ENCODE data around the gene CGB2.
"Not testable (repeated sequence)": the region's sequence is repeated elsewhere in the genome, so short reads cannot be mapped to it uniquely, and the experiment has no call there.

CGB2 gene

GRCh38 chr19:49038111-49038510 lies 6.4 kb downstream of the CGB2 start:
- not testable (repeated sequence) for DNase-seq (ENCODE audit: low read depth, low spot score)

GRCh38 chr19:49038557-49039276 lies 7.0 kb downstream of the CGB2 start:
- DNase-seq (ENCODE audit: low read depth, low spot score), result not testable (repeated sequence)

GRCh38 chr19:49039736-49040135 lies 8.0 kb downstream of the CGB2 start:
- not testable (repeated sequence) for DNase-seq (ENCODE audit: low read depth, low spot score)

GRCh38 chr19:49042177-49042576 lies 10.5 kb downstream of the CGB2 start:
- DNase-seq (ENCODE audit: low read depth, low spot score), result no peak

GRCh38 chr19:49042666-49043065 lies 11.0 kb downstream of the CGB2 start:
- DNase-seq (ENCODE audit: low read depth, low spot score), result not testable (repeated sequence)

GRCh38 chr19:49043548-49043947 lies 11.9 kb downstream of the CGB2 start, which contains the start of gene CGB5:
TSS of gene CGB5 (plus strand) at chr19:49043848. CDS start at chr19:49044210, 362 bp downstream.
- DNase-seq (ENCODE audit: low read depth, low spot score), result not testable (repeated sequence)

- DNase-seq (ENCODE audit: low read depth, low spot score), result not testable (repeated sequence)
Observed at GRCh38 chr19:49049011-49049410, 17.3 kb downstream of the CGB2 start, which contains the start of gene CGB8. TSS of gene CGB8 (minus strand) at chr19:49049111. CDS start at chr19:49048739, 372 bp downstream.

GRCh38 chr19:49049834-49050233 lies 18.1 kb downstream of the CGB2 start:
- not testable (repeated sequence) for DNase-seq (ENCODE audit: low read depth, low spot score)

GRCh38 chr19:49050376-49051033 lies 18.8 kb downstream of the CGB2 start:
- not testable (repeated sequence) for DNase-seq (ENCODE audit: low read depth, low spot score)

- DNase-seq (ENCODE audit: low read depth, low spot score), result no peak
Observed at GRCh38 chr19:49056101-49056901, 24.6 kb downstream of the CGB2 start.

- not testable (repeated sequence) for DNase-seq (ENCODE audit: low read depth, low spot score)
Observed at GRCh38 chr19:49056902-49057596, 25.4 kb downstream of the CGB2 start.

GRCh38 chr19:49057636-49058234 lies 26.0 kb downstream of the CGB2 start, which contains the start of gene CGB7:
TSS of gene CGB7 (minus strand) at chr19:49057749. CDS start at chr19:49055375, 2,374 bp downstream.
- DNase-seq (ENCODE audit: low read depth, low spot score), result no peak

GRCh38 chr19:49058562-49058961 lies 26.9 kb downstream of the CGB2 start:
- no peak for DNase-seq (ENCODE audit: low read depth, low spot score)

GRCh38 chr19:49059053-49059452 lies 27.4 kb downstream of the CGB2 start:
- no peak for DNase-seq (ENCODE audit: low read depth, low spot score)

GRCh38 chr19:49061000-49061399 lies 29.3 kb downstream of the CGB2 start:
- no peak for DNase-seq (ENCODE audit: low read depth, low spot score)

- no peak for DNase-seq (ENCODE audit: low read depth, low spot score)
Observed at GRCh38 chr19:49061445-49061844, 29.8 kb downstream of the CGB2 start.

GRCh38 chr19:49064029-49064629 lies 32.4 kb downstream of the CGB2 start:
- DNase-seq (ENCODE audit: low read depth, low spot score), result no peak

- DNase-seq (ENCODE audit: low read depth, low spot score), result no peak
Observed at GRCh38 chr19:49064768-49065611, 33.3 kb downstream of the CGB2 start, which contains the start of gene NTF4. TSS of gene NTF4 (minus strand) at chr19:49064818. CDS start at chr19:49061997, 2,821 bp downstream.

- no peak for DNase-seq (ENCODE audit: low read depth, low spot score)
Observed at GRCh38 chr19:49065905-49066512, 34.3 kb downstream of the CGB2 start.
